ENCODE data around the gene TXNDC17. TPM values are rescaled to one million over a fixed set of nuclear protein-coding genes. Genes with fewer than 3 reads are reported as not detected.
"Not testable (repeated sequence)": the region's sequence is repeated elsewhere in the genome, so short reads cannot be mapped to it uniquely, and the experiment has no call there.

The TXNDC17 gene
- total RNA-seq, 1 experiment from 2014 or later: 303 TPM

DNA sequence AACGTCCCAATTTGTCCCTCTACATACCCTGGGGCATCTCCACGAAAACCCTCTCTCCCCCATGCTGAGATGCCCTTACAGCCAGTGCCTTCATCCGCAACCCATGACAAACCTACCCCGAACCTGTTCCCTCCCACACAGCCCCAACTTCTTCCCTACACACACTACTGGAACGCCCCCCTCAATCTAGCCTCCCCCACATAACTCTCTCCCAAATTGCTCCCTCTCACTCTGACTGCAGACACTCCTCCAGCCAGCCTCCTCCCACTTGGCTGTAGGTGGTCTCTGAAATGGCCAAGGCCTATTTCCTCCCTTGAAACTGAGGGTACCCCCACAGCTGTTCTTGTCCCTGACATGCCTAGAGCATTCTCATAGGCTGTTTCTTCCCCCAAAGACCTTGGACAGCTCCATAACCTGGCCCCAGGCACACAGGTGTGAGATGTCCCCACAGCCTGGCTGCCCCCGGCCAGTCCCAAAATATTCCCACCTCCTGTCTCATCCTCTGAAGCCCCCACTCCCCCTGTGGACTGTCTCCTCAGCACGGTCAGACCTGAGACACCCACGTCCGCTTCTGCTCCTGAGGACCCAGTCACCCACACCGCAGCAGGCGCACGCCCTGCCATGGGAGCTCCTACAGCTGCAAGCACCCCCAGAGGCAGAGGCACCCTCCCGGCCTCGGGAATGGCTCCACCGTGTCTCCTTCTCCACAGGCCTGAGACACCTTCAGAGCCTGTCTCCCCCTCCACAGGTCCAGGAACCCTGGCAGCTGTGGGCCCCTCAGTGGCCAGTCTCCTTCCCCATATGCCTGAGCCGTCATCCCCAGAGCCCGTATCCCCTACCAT lies 4.0 kb upstream of the TXNDC17 start:
- DNase-seq (ENCODE audit: low spot score): no peak

DNA sequence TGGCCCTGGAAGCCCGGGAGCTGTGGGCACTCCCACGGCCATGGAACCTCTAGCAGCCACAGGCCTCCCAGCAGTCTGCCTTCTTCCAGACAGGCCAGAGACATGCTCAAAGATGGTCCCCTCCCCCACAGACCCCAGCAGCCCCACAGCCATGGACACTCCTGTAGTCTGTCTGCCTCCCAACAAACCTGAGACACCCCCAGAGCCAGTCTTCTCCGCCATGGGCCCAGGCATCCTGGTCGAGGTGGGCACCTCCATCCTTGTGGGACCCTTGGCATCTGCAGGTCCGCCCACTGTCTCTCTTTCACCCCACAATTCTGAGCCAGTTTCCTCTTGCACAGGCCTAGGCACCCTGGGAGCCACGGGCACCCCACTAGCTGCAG lies 3.4 kb upstream of the TXNDC17 start:
- no peak for DNase-seq (ENCODE audit: low spot score)

DNA sequence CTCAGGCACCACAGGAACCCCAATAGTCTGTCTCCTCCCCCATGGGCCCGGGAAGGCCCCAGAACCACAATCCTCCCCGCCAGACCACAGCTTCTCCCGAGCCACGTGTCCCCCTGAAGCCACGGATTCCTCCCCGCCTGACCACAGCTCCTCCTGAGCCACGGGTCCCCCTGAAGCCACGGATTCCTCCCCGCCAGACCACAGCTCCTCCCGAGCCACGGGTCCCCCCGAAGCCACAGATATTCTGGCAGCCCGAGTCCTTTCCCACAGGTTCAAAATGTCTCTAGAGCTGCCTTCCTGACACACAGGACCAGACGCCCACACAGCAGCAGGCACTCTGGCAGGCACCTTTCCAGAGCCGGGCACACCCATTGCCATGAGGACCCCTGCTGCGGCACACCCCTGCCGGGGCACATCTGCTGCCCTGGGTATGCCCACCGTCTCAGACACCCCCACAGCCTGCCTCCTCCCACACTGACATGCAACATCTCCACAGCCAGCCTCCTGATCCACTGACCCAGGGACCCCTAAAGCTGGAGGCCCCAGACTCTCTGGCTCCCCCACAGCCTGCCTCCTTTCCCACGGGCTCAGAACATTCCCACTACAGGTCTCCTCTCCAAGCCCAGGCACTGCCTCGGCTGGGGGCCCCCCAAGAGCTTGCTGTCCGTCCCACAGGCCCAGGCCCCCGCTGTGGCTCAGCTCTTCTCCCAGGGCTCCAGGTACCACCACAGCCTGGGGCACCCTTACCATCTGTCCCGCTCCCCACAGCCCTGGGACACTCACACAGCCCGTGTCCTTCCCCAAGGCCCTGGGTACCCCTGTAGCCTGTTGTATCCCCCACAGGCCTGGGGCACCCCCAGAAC lies 2.6 kb upstream of the TXNDC17 start:
- DNase-seq (ENCODE audit: low spot score): no peak

- no peak for DNase-seq (ENCODE audit: low spot score)
These were observed 1.8 kb upstream of the TXNDC17 start for GRCh38 chr17:6639014-6639585.

GRCh38 chr17:6639586-6640535 lies 999 bp upstream of the TXNDC17 start:
- DNase-seq (ENCODE audit: low spot score): no peak

DNA sequence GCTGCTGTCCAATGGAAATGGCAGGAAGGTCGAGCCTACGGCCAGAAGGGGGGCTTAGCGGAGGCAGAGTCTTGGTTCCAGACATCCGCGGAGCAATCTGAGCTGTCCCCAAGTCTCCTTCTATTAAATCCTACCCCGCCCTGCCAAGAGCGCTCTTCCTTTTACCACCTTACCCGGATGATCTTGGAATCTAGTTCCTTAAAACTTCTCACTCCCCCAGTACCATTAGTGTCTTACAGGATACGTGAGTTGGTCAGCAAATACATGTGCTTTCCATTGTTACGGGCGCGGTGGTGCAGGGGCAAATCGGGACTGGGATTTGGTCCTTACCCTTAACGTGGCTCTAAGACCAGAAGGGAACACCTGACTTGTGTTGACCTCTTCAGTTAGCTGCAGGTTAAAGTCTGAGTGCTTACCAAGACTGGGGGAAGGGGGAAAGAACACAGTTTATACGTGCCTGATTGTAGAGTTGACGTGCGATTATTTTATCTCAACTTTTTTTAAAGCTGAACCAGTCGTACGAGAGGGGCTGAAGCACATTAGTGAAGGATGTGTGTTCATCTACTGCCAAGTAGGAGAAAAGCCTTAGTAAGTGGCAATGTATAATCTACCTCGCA lies 495 bp downstream of the TXNDC17 start:
- no peak for DNase-seq (ENCODE audit: low spot score)

DNA sequence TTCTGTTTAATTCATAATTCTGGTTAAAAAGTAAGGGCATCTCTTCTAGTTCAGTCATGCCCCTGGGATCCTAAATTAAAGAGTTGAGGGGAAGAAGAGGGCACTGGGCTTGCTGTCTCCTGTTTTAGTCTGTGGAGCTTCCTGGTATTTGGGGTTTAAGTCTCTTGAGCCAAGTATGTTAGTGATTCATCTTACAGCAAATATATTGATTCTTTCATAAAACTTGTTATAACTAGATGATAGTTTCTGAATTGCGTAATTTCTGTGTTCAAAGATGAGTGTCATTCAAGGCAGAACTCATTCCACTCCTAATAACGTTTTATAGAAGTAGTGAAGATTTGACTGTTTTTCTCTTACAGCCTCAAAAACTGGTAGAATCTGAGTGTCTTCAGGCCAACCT lies 1.7 kb downstream of the TXNDC17 start:
- DNase-seq (ENCODE audit: low spot score): no peak

DNA sequence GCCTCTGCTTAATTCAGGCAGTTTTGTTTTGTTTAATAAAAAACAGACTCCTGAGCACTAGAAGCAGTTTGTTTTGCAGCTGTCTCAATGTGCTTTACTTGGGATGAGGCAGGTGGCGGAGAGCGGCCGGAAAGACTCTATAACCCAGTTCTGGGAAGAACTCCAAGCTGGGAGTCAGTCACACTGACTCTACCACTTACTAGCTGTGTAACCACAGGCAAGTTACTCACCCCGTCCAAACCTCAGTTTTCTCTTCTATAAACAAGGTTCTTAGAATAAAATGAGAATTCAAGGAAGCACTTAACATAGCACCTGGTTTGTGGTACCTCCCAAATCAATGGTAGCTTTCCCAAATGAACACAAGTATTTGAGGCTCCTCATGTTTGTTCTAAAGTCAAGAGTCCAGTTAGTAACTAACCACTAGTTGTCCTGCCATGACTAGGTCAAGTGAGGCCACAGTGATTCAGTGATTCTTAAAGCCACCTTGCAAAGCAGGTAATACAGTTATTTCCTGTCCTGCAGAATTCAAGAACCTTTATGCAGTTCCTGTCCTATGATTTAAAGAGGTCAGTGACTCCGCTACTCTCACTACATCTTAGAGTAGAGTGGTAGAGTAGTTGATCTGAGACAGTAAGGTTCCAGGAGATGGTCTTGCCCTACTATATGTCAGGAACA lies 2.7 kb downstream of the TXNDC17 start:
- DNase-seq (ENCODE audit: low spot score): no peak

DNA sequence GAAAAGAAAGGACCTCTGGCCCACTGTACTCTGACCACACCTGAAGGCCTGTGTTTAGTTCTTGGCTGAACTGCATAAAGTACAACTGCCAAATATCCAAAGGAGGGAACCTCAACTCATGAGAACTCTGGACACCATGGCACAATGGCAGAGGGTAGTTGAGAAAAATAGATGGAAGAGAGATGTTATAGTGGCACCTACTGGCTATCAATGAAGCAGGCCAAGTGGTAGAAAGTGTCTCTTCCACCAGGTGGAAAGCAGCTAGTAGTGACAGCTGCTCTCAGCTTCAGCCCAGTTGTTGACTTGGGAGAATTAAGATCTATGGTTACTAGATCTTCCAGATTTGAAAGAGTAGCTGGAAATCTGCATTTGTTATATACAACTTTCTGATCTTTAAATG lies 7.3 kb downstream of the TXNDC17 start:
- no peak for DNase-seq (ENCODE audit: low spot score)

GRCh38 chr17:6651354-6651918 lies 10.6 kb downstream of the TXNDC17 start, which contains the start of the genes C17orf100 and MED31:
C17orf100 (plus strand) TSS chr17:6651762; CDS start chr17:6651914, 152 bp downstream.
MED31 (minus strand) TSS chr17:6651605; CDS start chr17:6651528, 77 bp downstream.
- peak; percentile 77 for DNase-seq (ENCODE audit: low spot score)

DNA sequence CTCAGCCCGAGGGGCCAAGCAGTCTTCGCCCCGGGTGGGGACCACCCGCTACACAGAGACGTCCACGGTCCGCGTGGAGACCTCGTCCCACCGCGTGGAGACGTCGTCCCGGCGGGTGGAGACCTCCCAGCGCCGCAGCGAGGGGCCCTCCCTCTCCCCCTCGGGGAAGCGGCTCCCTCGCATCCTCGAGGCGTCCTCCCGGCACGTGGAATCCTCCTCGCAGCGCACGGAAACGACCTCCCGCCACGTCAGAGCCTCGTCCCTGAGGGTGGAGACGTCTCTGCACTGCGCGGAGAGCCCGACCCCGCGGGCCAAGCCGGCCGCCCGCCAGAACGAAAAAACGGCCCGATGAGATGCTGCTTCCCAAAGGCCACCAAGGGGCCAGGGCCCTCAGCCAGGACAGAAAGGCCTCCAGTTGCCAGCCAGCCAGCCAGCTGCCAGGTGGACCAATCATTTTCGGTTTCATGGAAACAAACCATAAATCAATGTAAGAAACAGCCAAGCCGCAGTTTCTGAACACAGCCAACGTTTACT lies 11.1 kb downstream of the TXNDC17 start:
- no peak for DNase-seq (ENCODE audit: low spot score)

DNA sequence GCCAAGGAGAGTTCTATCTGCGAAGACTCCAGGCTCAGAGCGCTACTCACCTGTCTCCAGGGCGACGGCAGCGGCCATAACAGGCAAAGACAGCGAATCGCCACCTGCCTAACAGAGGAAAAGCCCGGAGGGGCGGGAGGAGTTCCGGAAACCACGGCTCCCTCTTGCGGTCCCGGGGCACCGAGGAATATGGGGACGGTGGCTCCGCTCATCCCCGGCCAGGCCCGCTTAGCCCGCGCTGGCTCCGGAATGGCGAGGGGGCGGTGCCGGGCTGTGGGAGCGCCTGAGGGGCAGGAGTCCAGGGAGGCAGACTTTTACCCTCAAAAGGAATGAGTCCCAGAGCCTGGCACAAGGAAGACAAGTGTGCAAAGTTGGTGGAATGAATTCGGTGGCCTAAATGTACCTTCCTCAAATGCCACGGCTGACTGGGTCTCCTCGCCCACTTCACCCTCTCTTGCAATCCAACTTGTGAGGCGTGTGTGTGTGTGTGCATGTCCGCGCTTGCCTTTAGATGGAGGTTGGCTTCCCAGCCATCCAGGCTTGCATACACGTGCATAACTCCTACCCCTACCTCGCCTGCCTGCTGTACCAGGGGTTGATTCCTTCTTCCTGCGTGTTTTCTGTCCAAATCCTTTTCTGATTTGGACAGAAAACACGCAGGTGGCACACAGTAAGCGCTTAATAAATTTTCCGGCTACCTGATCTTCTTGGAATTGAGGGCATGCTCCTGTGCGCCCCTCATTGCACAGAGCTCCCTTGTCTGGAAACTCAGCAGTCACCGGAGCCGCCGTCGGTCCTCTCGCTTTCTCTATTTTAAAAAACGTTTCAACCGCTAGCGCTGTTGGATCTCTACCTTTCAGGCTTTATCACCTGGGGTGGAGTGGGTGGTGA lies 14.2 kb downstream of the TXNDC17 start:
- DNase-seq (ENCODE audit: low spot score): no peak

DNA sequence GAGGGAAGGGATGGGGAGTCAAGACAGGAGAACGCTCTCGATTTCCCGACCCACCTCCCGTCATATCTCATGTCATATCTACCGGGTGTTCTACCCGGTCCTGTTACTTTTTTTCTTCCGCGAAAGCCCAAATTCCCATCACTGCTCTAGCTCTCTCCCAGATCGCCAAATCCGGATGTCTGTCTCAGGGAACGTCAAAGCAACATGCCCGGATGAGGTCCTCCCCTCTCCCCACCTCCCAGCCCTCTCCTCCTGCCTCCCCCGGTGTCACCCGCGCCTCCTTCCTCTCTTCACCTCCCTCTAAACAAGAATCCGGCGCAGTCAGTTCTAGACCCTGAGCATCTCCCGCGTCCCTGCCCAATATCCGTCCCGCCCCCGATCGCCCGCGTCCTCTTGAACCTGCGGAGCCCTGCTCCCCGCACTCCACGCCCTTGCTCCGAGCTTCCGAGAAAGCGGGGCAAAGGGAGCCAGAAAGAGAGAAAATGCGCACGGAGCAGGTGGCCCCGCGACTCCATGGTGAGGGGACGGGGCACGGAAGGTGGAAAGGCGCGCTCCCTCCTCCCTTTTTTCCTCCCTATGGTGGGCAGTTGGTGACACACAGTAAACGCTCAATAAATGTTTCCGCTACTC lies 15.0 kb downstream of the TXNDC17 start:
- DNase-seq (ENCODE audit: low spot score): not testable (repeated sequence)

DNA sequence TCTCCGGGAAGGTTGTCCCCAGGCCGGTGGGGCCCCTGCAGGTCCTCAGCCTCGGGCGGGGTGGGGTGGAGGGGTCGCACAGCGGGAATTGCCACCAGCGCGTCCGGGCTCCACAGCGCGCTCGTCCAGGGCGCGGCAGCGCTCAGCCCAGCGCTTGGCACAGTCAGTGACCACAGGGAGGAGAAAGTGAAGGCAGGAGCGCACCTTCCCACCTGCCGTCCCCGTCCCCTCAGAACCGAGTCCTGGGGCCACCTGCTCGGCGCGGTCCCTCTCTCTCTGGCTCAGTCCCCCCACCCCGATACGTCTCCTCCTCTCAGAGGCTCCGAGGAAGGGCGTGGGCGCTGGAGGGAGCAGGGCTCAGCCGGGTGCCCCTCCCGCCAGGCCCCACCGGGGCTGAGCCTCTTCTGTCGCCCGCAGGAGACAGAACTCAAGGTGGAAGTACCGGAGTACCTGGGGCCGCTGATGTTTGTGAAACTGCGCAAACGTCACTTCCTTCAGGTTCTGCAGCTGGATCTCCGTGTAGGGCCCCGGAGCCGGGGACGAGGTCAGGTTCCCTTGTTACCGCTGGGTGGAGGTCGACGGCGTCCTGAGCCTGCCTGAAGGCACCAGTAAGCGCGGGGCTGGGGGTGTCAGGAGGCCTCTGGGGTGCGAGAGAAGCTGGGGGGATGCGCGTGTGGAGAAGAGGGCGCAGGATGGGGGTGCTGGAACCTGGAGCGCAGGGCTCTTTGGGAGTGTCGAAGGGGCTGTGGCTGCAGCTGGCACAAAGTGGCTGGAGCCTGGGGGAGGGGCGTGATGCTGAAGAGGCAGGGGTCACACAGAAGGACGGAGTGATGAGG lies 16.2 kb downstream of the TXNDC17 start:
- DNase-seq (ENCODE audit: low spot score): not testable (repeated sequence)

GRCh38 chr17:6657633-6658287 lies 16.9 kb downstream of the TXNDC17 start:
- no peak for DNase-seq (ENCODE audit: low spot score)

DNA sequence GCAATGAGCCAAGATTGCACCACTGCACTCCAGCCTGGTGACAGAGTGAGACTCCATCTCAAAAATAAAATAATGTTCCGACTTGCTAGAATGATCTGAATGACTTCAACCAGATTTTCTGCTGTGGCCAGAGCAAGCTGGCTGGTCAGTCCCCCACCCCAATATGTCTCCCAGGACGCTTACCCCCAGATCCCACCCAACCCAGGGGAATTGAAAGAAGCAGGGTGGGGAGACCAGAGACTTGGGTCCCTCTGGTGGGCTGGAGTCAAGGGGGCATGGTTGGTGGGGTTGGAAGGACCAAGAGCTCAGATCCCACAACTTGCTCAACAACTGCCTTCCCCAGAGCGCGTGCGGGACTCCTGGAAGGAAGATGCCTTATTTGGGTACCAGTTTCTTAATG lies 17.6 kb downstream of the TXNDC17 start:
- DNase-seq (ENCODE audit: low spot score): not testable (repeated sequence)

- DNase-seq (ENCODE audit: low spot score): no peak
These were observed 19.2 kb downstream of the TXNDC17 start for GRCh38 chr17:6660101-6660500.

Measured in H4 (cell line).